HepG2 (cell line): ENCODE measurements around the gene YY1. TPM values are rescaled to one million over a fixed set of nuclear protein-coding genes. Genes with fewer than 3 reads are reported as not detected.

Experiments
- ATAC-seq: fragments of 200-7000 bp; cut with Tn5 transposase; 3 replicates; pipeline ENCODE4 v1.9.1; 2020; ENCODE audit warnings: mild to moderate bottlenecking, moderate library complexity
- BruUV-seq: library from RNA; stranded (reverse); fragments of 400-500 nt; replicated peaks from 2 replicates; lab custom pipeline; 2021; lab: Mats Ljungman, UMichigan
- CTCF ChIA-PET: fragments of 300-600 bp; formaldehyde crosslinking; extraction: SDS; loops from one replicate; lab custom pipeline; 2021; ENCODE audit warnings: low total read pairs, inconsistent platforms, low intra/inter-chr PET ratio; lab: Yijun Ruan, JAX
- POLR2A ChIA-PET: fragments of 350-600 bp; sonication (Branson Sonifier 250); formaldehyde crosslinking; loops from one replicate; lab custom pipeline; 2020; ENCODE audit warnings: antibody characterized with exemption, inconsistent platforms; lab: Yijun Ruan, JAX
- DNase-seq: peaks from one replicate; pipeline ENCODE4 v3.0.0-alpha.2; 2015; ENCODE audit warnings: low spot score
- FAIRE-seq: peaks from 3 replicates; lab custom pipeline; 2011; peaks lifted over from hg19 to GRCh38; lab: Jason Lieb, UNC
- H2AFZ ChIP-seq: one replicate; pipeline ENCODE4 v1.6.1; 2011; ENCODE audit warnings: low read length, inconsistent platforms
- H3K27ac ChIP-seq: fragments of 300-600 bp; 3 replicates; pipeline ENCODE4 v1.8.0; 2011; ENCODE audit warnings: mixed run types, mild to moderate bottlenecking, mixed read lengths, low read length, inconsistent platforms; ENCODE audit not compliant: insufficient read depth; ENCODE audit errors: extremely low read length
- H3K27me3 ChIP-seq, 2 experiments: fragments of 200-600 bp in 1 of 2; 2 replicates in 1 of 2; 3 replicates in 1 of 2; pipeline versions ENCODE4 v1.6.0 to v1.8.0; 2011; ENCODE audit warnings: low read length in 2 of 2, mild to moderate bottlenecking in 2 of 2, moderate library complexity in 2 of 2, inconsistent platforms in 1 of 2; ENCODE audit not compliant: insufficient read depth in 2 of 2, control insufficient read depth in 1 of 2
- H3K36me3 ChIP-seq, 2 experiments: fragments of 200-600 bp in 1 of 2; replicated peaks in 1 of 2; 2 replicates in 1 of 2; 3 replicates in 1 of 2; pipeline versions ENCODE4 v1.5.1 to v1.8.0; 2011; ENCODE audit warnings: low read length in 2 of 2, inconsistent platforms in 1 of 2; ENCODE audit not compliant: insufficient read depth in 2 of 2, control insufficient read depth in 1 of 2
- H3K4me1 ChIP-seq: 2 replicates; pipeline ENCODE4 v1.5.1; 2012; ENCODE audit warnings: low read length, inconsistent platforms; ENCODE audit not compliant: insufficient read depth
- H3K4me2 ChIP-seq: 2 replicates; pipeline ENCODE4 v1.6.0; 2011; ENCODE audit warnings: low read depth, low read length, inconsistent platforms
- H3K4me3 ChIP-seq, 3 experiments: fragments of 200-600 bp in 1 of 3; sonication (generic), shearing (Covaris generic) in 1 of 3; replicated peaks in 1 of 3; 2 replicates each; pipeline ENCODE4 v1.5.1; 2011 to 2016; ENCODE audit warnings: low read length in 3 of 3, inconsistent platforms in 2 of 3, low read depth in 2 of 3, mild to moderate bottlenecking in 2 of 3, control low read depth in 1 of 3, mixed read lengths in 1 of 3; ENCODE audit not compliant: insufficient read depth in 1 of 3
- H3K79me2 ChIP-seq: one replicate; pipeline ENCODE4 v1.6.1; 2011; ENCODE audit warnings: low read length, inconsistent platforms; ENCODE audit not compliant: insufficient read depth
- H3K9ac ChIP-seq: 2 replicates; pipeline ENCODE4 v1.6.0; 2011; ENCODE audit warnings: mild to moderate bottlenecking, low read depth, low read length, inconsistent platforms; ENCODE audit not compliant: insufficient read depth
- H3K9me3 ChIP-seq: 2 replicates; pipeline ENCODE4 v1.5.1; 2012; ENCODE audit warnings: mild to moderate bottlenecking, low read length
- H4K20me1 ChIP-seq: 2 replicates; pipeline ENCODE4 v1.6.0; 2011; ENCODE audit warnings: inconsistent platforms, mild to moderate bottlenecking, low read length, moderate library complexity; ENCODE audit not compliant: insufficient read depth
- BCL3 ChIP-seq: sonication (generic); formaldehyde crosslinking; IDR thresholded peaks from 2 replicates; pipeline ENCODE4 v1.5.1; 2020; ENCODE audit warnings: mild to moderate bottlenecking, missing genetic modification reagents, moderate library complexity
- MED13 ChIP-seq: sonication (generic); formaldehyde crosslinking; IDR thresholded peaks from 2 replicates; pipeline ENCODE4 v1.5.0; 2020; ENCODE audit warnings: missing genetic modification reagents
- NFATC3 ChIP-seq: sonication (generic); formaldehyde crosslinking; IDR thresholded peaks from 2 replicates; pipeline ENCODE4 v1.5.1; 2020; ENCODE audit warnings: mild to moderate bottlenecking, missing genetic modification reagents
- NFYC ChIP-seq: IDR thresholded peaks from 2 replicates; pipeline ENCODE4 v1.6.1; 2016; ENCODE audit warnings: missing genetic modification reagents, missing compliant biosample characterization
- NR1H2 ChIP-seq: sonication (generic); formaldehyde crosslinking; IDR thresholded peaks from 2 replicates; pipeline ENCODE4 v1.8.1; 2022; ENCODE audit warnings: low read depth, missing genetic modification reagents, borderline replicate concordance
- RFXANK ChIP-seq: IDR thresholded peaks from 2 replicates; pipeline ENCODE4 v1.6.1; 2016
- SAFB2 ChIP-seq: sonication (generic); formaldehyde crosslinking; IDR thresholded peaks from 2 replicates; pipeline ENCODE4 v1.5.1; 2020; ENCODE audit warnings: missing genetic modification reagents, low read depth, mild to moderate bottlenecking, borderline replicate concordance
- SKI ChIP-seq: fragments of 450-650 bp; IDR thresholded peaks from one replicate; pipeline ENCODE4 v1.6.1; 2018; ENCODE audit warnings: mild to moderate bottlenecking; ENCODE audit not compliant: partially characterized antibody
- U2AF2 ChIP-seq: fragments of 200-400 bp; formaldehyde crosslinking; IDR thresholded peaks from 2 replicates; pipeline ENCODE4 v1.6.1; 2017; ENCODE audit warnings: low read depth, mild to moderate bottlenecking, low read length
- ZFP82 ChIP-seq: sonication (generic); formaldehyde crosslinking; IDR thresholded peaks from 2 replicates; pipeline ENCODE4 v1.5.1; 2020; ENCODE audit warnings: mild to moderate bottlenecking, missing genetic modification reagents, borderline replicate concordance
- ZNF232 ChIP-seq: sonication (generic); formaldehyde crosslinking; IDR thresholded peaks from 2 replicates; pipeline ENCODE4 v1.4.0; 2020; ENCODE audit warnings: missing genetic modification reagents, borderline replicate concordance
- ZNF274 ChIP-seq: sonication (generic); formaldehyde crosslinking; IDR thresholded peaks from 2 replicates; pipeline ENCODE4 v1.5.1; 2020; ENCODE audit warnings: mild to moderate bottlenecking, missing genetic modification reagents
- ZNF275 ChIP-seq: sonication (generic); formaldehyde crosslinking; IDR thresholded peaks from 2 replicates; pipeline ENCODE4 v1.8.0; 2022; ENCODE audit warnings: missing genetic modification reagents, mild to moderate bottlenecking, inconsistent platforms, borderline replicate concordance
- ZNF337 ChIP-seq: sonication (generic); formaldehyde crosslinking; IDR thresholded peaks from 2 replicates; pipeline ENCODE4 v1.5.1; 2020; ENCODE audit warnings: missing genetic modification reagents, low read depth, mild to moderate bottlenecking, borderline replicate concordance
- ZNF367 ChIP-seq: sonication (generic); formaldehyde crosslinking; IDR thresholded peaks from 2 replicates; pipeline ENCODE4 v1.4.0; 2020; ENCODE audit warnings: missing genetic modification reagents, borderline replicate concordance
- ZNF770 ChIP-seq: sonication (generic); formaldehyde crosslinking; IDR thresholded peaks from 2 replicates; pipeline ENCODE4 v1.5.0; 2020; ENCODE audit warnings: mild to moderate bottlenecking, missing genetic modification reagents
- ZNF790 ChIP-seq: sonication (generic); formaldehyde crosslinking; IDR thresholded peaks from 2 replicates; pipeline ENCODE4 v1.8.0; 2022; ENCODE audit warnings: missing genetic modification reagents, mild to moderate bottlenecking, borderline replicate concordance
- WGBS: methylation state at CpG from one replicate; pipeline ENCODE4 v1.1.6; 2017; ENCODE audit warnings: low lambda C conversion rate; 5-methylcytosine and 5-hydroxymethylcytosine counted together
- in situ Hi-C: cut with HindIII; loops from 2 replicates; pipeline ENCODE4 v1.10.0; 2017; ENCODE audit warnings: low pct_unique_long_range_greater_than_20kb; ENCODE audit not compliant: extremely low pct_ligation_motif_present
- intact Hi-C: fragments of 100-400 bp; cut with micrococcal nuclease; formaldehyde crosslinking; loops from one replicate; pipeline ENCODE4 v1.10.0; 2022; ENCODE audit not compliant: unreplicated experiment
- polyA plus RNA-seq, 8 experiments: library from polyadenylated mRNA; depleted of rRNA in 3 of 8; stranded (reverse) in 7 of 8; unstranded in 1 of 8; fragments of >200 nt; fragmentation: Illumina TruSeq in 4 of 8; extraction: Trizol in 4 of 8; gene quantifications; 2 replicates each; pipeline versions ENCODE4 v1.2.1 to v1.2.3, GENCODE V29; 2011 to 2016; ENCODE audit warnings: low read depth in 4 of 8, missing spikeins in 1 of 8, mixed read lengths in 1 of 8; ENCODE audit not compliant: insufficient read depth in 1 of 8
- total RNA-seq, 5 experiments: library from RNA; depleted of rRNA; stranded (reverse); fragments of >200 nt; fragmentation: Illumina TruSeq; extraction: Trizol; gene quantifications; 2 replicates each; pipeline ENCODE4 v1.2.3, GENCODE V29; 2016; ENCODE audit warnings: low read depth in 1 of 5

Gene YY1
- total and polyA plus RNA-seq, 2 of the 13 experiments (the other 11 are each of a cell fraction or from before 2014, with no cell fraction given) = 29.4 to 68.1 TPM

- TF ChIP-seq ZFP82 (no peak), ZNF790 (no peak)
Observed at GRCh38 chr14:100295376-100296105, 56.6 kb downstream of the YY1 start (continued).

GRCh38 chr14:100296106-100296651, 57.2 kb downstream of the YY1 start:
- DNase-seq (no peak), ATAC-seq (no peak), FAIRE-seq (no peak)
- Histone ChIP-seq H3K36me3 (no peaks in the 10 kb centered on the region; a peak in 1 of 5 replicates), H3K4me3 (no peak overlapping the region), H3K9me3 (no peaks in the 10 kb centered on the region), H4K20me1 (no peaks in the 10 kb centered on the region), H3K9ac (no peak overlapping the region), H3K27ac (no peak overlapping the region), H3K27me3 (no peaks in the 10 kb centered on the region), H3K4me1 (peaks cover 31% of the 10 kb centered on the region), H3K4me2 (no peak overlapping the region), H3K79me2 (no peaks in the 10 kb centered on the region), H2AFZ (no peak overlapping the region)
- BruUV-seq = no TSS peak
- in situ Hi-C loops (no loop called here), intact Hi-C loops (no loop called here)
- ChIA-PET POLR2A (interaction anchor here (0.9 kb wide), 1 partner anchor 9 kb away, joined by 3 read pairs; no protein-coding TSS in a partner anchor), CTCF (no interaction called here)
- 95% methylated on average over 9 of the region's 9 CpGs for WGBS
- TF ChIP-seq RFXANK (no peak), ZNF367 (CRISPR knock-in tag) (no peak), MED13 (CRISPR knock-in tag) (no peak), U2AF2 (no peak), ZNF770 (no peak), NFYC (CRISPR knock-in tag) (no peak), ZNF337 (CRISPR knock-in tag) (no peak), SAFB2 (CRISPR knock-in tag) (no peak), SKI (no peak), ZNF232 (CRISPR knock-in tag) (no peak), NR1H2 (CRISPR knock-in tag) (no peak), ZNF275 (CRISPR knock-in tag) (no peak), NFATC3 (no peak), BCL3 (CRISPR knock-in tag) (no peak), ZNF274 (no peak)
